GM21786 (cell line): ENCODE measurements around the gene ALOX5AP.

ENCODE experiments used
- ATAC-seq: cut with Tn5 transposase; IDR thresholded peaks from one replicate; pipeline ENCODE4 v1.9.1; 2021; ENCODE audit not compliant: unreplicated experiment

The ALOX5AP gene

DNA sequence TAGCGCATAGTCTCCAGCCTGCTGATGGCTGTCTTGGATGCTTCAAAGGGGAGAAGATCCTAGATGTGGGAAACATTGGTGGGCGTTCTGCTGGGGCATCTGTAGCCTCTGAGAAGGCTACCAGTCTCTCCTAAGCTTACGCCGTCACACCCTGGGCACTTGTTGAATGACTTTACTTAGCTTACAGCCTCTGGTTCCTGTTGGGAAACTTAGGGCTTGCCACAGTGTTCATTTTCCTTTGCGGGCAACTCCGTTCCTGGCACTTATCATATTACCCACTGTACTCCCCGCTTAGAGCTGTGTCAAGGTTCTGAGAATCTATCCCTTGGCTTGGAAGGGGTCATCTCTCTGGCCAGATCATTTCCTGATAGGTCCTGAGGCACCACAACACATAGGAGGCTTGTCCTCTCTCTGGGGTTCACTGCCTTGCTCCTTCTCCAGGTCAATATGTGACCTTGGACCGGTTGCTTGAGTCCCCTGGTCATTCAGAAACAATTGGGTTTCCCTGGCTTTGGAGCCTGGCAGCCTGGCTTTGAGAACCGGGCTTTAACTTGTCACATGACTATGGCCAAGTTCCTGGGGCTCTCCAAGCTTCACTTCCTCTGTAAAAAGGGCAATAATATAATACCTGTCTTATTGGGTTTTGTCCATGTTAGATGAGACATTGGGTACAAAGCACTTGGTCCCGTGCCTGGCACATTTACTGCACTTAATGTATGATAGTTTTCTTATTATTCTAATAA is 20.5 kb upstream of the ALOX5AP start:
- no peak for ATAC-seq

DNA sequence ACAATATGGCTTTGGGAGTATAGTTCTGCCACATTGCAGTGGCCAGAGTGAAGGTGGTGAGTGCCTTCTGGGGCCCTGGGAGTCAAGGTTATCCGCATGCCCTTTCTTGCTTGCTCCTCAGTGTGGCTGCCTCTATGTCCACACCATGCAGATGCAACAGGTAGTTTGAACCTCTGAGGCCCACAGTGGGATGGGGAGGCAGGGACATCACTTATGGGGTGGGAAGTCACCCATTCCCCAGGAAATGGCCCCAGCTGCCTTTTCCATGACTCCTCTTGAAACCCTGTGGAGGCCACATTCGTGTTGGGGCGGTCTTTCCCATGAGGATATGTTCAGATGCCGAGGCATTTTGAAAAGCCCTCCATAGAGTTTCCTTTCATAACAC is 20.0 kb upstream of the ALOX5AP start:
- no peak for ATAC-seq

DNA sequence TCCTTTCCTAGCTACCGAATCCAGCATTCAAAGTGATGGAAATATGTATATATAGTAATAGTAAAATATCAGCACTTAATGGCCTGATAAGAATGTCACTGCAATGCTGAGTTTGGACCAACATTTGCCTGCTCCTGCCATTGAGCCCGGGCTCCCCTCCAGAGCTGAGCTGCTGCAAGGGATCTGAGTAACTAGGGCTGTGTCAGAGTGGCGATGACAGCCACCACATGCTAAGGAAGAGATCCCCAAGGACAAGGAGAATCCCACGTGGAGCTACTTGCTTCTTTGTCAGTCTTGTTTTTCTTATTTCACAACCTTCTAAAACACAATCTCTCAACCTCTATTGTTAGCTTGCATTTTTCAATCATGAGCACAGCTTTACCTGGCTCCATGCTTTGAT is 19.5 kb upstream of the ALOX5AP start:
- no peak for ATAC-seq

DNA sequence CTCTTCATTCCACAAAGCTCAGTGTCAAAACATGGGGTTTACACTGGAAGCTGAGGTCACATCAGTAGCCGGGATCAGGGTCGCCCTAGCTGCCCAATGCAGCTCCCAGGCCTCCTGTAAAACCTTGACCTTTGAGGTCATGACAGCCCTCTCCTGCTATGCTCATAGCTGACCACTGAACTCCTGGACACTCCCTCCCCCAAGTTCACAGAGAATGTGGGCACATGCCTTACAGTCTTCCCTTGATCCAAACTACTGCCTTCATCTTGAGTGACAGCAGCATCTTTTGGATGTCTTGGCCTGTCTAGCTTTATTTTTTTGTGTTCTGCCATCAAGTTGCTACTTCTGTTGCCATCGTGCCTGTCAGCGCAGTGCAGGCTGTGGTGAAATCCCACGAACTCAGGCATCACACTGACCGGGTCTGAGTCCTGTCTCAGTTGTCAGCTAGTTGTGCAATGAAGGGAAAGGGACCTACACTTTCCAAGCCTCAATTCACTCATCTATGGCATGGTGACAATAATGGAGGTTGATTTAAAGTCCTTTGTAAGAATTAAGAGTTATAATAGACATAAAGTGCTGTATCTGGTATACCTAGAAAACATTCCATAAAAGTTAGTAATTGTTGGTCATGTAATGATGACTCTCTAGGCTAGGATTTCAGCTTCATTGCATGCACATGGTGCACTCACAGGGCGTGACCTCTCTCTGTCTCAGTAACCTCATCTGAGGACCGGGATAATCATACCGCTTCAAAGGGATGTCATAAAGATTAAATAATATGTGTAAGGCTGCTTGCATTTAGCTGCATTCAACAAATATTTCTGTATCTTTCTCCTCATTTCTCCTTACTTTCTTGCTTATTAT is 16.4 kb upstream of the ALOX5AP start:
- no peak for ATAC-seq

DNA sequence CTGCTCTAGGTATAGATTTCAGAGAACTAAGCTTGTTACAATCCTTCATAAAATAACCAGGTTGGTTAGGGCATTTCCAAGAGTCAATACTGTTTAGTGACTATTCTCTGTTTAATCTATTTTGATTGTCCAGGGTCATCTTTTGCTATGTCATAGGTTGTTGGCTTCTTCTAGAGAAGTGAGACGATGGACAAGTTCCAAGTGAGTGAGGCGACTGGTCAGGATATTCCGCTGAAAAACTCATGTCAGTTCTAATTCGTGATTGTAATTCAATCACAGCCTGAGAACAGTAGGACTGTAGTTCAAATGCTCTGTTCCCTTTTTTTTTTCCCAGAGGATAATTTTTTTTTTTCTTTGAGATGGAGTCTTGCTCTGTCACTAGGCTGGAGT is 15.8 kb upstream of the ALOX5AP start:
- no peak for ATAC-seq

DNA sequence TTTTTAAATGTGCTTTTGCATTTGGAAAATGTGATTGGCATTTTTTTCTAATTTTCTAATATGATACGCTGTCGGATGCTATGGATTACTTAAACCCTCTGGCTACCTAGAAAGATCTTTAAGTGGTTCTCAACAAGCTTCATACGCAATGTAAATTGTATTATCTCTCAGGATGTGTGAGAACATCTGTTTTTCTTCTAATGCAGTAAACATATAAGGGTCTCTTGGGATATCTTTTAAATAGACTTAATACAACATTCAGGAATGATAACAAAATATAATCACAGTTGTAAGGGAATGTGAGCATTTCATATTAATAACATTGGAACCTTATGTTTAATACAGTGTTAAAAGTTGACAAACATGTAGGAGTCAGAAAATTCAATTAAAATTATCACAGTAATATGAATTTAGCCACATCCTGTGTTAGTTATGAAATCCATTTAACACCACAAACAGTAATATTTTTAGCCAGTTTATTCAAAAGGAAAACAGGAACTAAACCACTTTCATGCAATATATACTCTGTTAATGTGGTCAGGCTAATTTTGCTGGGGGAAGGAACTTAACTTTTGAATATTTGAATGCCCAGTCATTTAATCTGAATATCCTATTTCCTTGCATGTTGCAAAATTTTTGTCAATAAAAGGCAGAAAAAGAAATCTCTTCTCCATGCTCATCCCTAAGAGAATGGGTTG is 15.0 kb upstream of the ALOX5AP start:
- ATAC-seq = peak; percentile 85

DNA sequence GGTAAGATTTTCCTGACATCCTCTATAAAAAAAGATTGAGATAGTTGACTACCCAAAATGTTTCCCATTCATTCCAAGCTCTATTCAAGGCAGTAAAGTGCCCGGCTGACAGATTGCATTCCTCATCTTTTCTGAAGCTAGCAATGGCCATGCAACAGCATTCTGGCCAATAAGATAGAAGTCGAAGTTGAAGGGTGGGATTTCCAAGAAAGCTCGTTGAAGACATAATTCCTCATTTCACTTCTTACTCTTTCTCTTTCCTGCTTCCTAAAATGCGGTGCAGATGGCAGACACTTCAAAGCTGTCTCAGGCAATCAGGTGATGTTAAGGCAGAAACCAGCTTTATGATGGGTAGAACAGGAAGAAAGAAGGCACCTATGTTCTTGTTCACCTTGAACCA is 13.4 kb upstream of the ALOX5AP start:
- ATAC-seq = no peak

DNA sequence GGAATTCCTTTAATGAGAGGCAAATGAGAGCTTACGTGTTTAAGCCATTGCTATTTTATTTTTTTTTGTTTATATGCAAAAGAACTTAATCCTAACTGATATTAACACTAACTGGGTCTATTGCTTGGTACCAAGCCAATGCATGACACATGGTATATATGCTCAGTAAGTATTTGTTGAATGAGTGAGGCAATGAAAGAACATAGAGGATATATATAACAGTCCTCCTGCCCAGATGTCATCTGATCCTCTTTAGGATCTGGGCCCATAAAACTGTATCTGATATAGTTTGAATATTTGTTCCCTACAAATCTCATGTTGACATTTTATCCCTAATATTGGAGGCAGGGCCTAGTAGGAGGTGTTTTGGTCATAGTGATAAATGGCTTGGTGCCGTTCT is 13.0 kb upstream of the ALOX5AP start:
- ATAC-seq = no peak

DNA sequence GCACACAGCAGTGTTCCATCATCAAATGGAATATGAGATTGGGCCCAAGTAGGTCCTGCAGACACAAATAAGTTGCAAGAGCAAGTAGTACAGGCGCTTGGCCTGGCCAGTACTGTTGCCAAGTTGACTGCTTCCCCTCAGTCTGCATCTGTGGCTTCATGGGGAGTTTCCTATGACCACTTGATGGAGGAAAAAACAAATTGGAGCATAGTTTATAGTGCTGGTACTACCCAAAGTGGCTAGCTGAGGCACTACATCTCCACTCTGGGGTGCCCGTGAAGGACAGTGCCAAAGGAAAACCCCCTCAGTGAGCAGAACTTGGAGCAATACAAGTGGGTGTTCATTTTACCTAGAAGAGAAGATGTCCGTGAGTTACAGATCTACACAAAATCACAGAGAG is 10.6 kb upstream of the ALOX5AP start:
- no peak for ATAC-seq

DNA sequence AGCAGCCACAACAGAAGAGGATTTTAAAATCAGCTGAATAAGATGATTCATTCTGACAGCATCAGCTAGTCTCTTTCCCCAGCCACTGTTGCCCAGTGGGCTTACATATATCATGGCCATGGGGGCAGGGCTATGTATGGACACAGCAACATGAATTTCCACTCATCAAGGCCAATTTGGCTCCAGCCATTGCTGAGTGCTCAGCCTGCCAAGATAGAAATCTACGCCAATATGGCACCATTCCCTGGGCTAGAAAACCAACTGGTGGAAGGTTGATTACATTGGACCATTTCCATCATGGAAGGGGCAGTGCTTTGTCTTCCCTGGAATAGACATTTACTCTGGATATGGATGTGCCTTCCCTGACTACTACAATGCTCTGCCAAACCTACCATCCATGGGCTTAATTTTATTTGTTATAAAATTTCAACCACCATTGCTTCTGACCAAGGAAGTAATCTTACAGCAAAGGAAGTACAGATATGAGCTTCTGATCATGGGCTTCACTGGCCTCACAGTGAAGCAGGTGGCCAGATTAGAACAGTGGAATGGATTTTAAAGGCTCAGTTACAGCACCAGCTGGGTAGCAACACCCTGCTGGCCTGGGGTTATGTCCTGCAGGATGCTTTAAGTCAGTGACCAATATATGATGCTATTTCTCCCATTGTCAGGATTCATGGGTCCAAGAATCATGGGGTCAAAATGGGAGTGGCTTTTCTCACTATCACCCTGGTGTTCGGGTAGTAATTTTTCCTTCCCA is 9.8 kb upstream of the ALOX5AP start:
- ATAC-seq = no peak

DNA sequence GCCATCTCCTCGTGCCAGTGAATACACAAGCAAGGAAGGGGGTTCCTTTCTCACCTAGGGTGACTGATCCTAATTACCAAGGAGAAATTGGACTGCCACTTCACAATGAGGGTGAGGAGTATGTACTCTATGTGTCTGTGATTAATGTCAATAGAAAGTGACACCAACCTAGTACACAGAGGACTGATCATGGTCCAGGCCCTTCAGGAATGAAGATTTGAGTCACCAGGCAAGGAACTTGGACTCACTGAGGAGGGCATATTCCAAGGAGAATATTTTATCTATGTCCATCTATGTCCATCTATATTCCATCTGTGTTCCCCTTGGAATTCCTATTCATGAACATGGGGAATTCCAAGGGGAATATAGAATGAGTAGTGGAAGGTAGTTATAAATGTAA is 9.2 kb upstream of the ALOX5AP start:
- ATAC-seq = no peak

DNA sequence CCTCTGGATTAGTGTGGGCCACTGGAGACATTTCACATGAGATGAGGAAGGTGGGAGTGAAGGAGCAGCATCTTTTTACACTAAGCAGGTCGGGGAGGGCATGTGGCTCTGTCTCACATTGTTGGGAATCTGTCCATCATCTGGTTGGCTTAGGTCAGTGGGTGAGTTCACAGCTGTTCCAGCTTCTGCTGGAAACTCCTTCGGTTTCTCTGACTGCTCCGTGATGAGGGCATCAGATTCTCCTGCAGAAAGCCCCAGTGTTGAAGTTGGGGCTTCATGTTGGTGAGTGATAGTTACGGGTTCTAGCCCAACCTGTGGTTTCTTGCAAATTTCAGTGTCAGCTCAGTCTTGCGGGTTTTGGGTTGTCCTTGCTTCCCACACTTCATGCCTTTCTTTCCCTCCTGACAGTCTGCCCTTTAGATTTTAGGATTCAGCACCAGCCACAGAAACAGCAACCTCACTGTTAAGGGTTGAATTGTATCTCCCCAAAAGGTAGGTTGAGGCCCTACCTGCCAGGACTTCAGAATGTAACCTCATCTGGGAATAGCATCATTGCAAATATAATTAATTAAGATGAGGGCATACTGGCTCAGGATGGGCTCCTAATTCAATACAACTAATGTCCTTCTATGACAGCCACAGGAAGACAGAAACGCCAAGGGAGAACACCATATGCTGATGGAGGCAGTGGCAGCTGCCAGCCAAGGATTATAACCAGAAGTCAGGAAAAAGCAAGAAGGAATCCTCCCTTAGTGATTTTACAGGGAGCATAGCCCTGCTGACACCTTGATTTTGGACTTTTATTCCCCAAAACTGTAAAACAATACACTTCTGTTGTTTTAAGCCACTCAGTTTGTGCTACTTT is 7.6 kb upstream of the ALOX5AP start:
- ATAC-seq = no peak

DNA sequence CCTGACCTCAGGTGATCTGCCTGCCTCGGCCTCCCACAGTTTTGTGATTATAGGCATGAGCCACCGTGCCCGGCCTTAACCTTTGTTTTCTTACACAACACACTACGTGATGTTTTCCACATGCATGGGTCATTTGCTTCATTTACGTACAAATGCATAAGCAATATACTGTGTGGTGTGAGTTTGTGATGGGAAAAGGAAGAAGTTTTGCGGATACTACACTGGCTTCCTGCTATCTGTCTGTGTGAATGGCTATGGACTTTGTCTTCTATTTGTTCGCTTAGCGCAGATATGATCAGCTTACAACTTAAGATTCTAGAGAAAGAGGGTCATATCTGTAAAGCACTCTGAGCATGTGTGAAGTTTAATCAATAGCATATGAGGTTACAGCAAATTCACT is 5.5 kb upstream of the ALOX5AP start:
- no peak for ATAC-seq

DNA sequence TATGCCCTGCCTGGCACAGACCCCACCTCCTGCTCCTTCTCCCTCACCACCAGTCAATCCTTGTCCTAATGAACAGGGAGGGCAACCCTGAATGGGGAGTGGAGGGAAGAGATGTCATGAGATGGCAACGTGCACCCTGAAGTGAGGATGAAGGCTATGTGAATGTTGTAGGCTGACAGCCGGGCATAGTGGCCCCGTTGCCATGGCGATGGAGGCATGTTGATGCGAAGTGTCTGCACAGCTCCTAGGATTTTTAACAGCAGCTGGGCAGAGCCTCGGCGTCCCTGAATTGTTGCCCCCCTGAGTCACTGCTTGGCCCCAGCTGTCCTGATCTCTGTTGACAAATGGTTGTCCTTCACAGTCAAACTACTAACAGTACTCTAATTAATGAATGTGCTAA is 4.8 kb upstream of the ALOX5AP start:
- ATAC-seq = no peak

DNA sequence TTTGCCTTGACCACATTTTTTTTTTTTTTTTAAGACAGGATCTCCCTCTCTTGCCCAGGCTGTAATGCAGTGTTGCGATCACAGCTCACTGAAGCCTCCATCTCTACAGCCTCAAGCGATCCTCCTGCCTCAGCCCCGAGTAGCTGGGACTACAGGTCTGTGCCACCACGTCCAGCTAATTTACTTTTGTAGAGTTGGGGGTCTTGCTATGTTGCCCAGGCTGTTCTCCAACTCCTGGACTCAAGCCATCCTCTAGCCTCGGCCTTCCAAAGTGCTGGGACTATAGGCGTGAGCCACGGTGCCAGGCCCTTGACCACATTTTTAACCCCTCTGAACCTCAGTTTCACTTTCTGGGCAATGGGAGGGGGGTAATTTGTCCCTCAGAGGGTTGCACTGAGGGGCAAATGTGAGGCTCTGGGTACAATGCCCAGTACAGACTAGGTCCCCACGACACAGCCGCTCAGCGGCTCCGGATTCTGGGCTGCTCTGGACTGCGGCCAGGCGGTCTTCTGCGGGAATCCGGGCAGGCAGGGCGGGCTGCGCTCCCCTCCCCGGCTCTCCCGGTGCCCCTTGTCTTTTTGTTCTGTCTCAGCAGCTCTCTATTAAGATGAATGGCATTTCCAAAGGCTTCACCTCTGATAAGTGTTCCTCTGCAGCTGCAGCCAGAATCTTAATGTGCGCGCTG is 3.8 kb upstream of the ALOX5AP start:
- ATAC-seq = no peak

DNA sequence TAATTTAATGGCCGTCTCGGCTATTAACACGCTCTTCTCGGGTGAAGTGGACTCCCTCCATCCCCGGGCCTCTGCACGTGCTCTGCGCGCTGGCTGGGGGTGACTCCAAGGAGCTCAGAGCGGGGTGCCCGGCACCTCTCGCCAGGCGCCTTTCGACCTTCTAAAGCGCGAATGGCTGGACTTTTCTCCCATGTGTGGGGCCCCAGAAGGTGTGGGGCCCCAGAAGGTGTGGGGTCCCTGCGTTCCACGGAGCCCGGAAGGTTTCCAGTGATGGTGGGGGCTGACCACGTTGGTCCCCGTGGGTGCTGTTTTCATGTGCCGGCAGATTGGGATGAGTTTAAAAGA is 3.3 kb upstream of the ALOX5AP start:
- ATAC-seq = no peak

DNA sequence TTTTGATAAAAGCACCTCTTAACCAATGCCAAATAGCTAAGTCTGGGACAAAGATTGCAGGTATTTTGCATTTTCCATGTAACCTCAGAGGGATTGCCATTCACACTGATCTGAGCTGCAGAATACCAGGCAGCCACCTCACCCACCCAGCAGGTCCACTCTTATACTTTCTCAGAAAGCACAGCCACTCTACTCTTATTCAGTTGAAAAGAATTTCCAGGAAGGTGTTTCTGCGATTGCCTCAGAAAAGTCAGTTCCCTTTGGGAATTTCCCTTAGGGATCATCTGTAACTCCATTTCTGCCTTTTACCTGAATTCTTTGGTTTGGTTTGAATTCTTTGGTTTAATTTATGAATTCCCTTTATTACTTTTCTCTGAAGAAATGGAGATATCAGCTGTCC is 904 bp upstream of the ALOX5AP start:
- ATAC-seq = no peak

DNA sequence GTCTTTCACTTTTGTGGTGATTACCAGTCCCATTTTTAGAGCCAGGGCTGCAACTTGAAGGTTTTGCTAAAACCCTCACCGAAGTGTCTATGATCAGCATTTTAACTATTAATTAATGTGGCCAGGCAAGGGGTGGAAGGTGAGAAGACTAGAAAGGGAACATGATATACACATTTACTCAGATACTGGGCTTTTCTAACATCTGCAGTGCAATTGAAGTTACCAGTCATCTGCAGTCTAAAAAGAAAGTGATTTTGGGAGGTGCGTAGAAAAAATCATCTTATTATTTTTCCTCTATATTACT is 481 bp downstream of the ALOX5AP start:
- peak; percentile 10 for ATAC-seq

DNA sequence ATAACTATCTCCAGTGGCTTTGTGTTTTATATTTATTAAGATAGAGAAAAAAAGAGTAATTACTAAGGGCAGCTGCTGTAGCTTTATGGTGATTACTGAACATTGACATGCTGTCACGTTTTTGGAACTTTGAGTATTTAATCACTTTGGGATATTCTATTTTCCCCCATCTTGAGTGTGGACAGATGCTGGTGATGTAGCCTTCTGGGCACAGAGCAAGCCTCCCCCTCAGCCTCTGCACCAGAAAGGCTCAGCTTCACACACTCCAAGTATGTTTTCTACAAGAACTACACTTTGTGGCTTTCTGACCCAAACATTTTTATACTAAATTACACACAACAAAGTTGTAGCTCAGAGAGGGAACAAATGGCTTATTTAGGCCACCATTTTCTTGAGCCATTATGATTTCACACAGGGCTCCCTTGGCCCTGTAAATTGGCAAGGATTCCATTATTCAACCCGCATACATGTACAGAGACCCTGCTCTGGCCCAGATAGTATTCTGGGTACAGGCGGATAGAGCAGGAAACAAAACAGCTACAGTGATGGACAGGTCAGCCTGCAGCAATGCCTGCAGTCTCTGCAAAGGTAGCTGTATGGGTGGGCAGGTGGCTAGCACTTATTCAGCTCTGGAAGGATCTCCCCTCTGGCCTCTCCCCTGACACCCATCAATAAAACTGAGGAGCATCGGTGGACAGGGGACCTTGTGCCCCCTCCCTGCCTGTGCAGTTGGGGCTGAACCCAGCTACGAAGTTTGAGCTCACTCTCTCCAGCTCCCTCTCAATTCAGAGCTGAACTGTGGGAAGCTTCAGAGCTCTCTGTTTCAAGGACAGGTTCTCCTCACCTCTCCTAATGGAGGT is 1.3 kb downstream of the ALOX5AP start:
- ATAC-seq = no peak
